Osteocyte (in vitro differentiated cells): ENCODE measurements around the gene TRERF1. TPM values are rescaled to one million over a fixed set of nuclear protein-coding genes. Genes with fewer than 3 reads are reported as not detected.
A peak's percentile ranks its signal among the peaks of the same experiment; 100 is the strongest.
"Not testable (repeated sequence)": the region's sequence is repeated elsewhere in the genome, so short reads cannot be mapped to it uniquely, and the experiment has no call there.

Source experiments
- DNase-seq: peaks from one replicate; pipeline ENCODE4 v3.0.0; 2021; ENCODE audit warnings: mixed read lengths; ENCODE audit not compliant: unreplicated experiment; ENCODE audit errors: extremely low spot score
- H3K27ac Mint-ChIP-seq: one replicate; pipeline ENCODE4 v1.8.0; 2021; ENCODE audit warnings: mild to moderate bottlenecking, mixed read lengths; ENCODE audit not compliant: unreplicated experiment
- H3K27me3 Mint-ChIP-seq: one replicate; pipeline ENCODE4 v1.8.0; 2021; ENCODE audit warnings: mixed read lengths; ENCODE audit not compliant: unreplicated experiment
- H3K36me3 Mint-ChIP-seq: one replicate; pipeline ENCODE4 v1.8.0; 2021; ENCODE audit warnings: mixed read lengths; ENCODE audit not compliant: unreplicated experiment
- H3K4me1 Mint-ChIP-seq: one replicate; pipeline ENCODE4 v1.8.0; 2021; ENCODE audit warnings: mixed read lengths; ENCODE audit not compliant: unreplicated experiment
- H3K4me3 Mint-ChIP-seq: one replicate; pipeline ENCODE4 v1.8.0; 2021; ENCODE audit warnings: mild to moderate bottlenecking, moderate library complexity, mixed read lengths; ENCODE audit not compliant: unreplicated experiment
- H3K9me3 Mint-ChIP-seq: one replicate; pipeline ENCODE4 v1.8.0; 2021; ENCODE audit warnings: mixed read lengths; ENCODE audit not compliant: unreplicated experiment
- CTCF ChIP-seq: fragments of 200-600 bp; sonication (generic); IDR thresholded peaks from 2 replicates; pipeline ENCODE4 v1.5.0; 2021; ENCODE audit warnings: antibody characterized with exemption, mild to moderate bottlenecking, moderate library complexity
- total RNA-seq: library from RNA; stranded (reverse); gene quantifications from 2 replicates; pipeline ENCODE4 v1.2.1, GENCODE V29; 2021

TRERF1 gene
- total RNA-seq, 1 donor from 2014 or later = 6.4 TPM

GRCh38 chr6:42467651-42468050 lies 15.9 kb upstream of the TRERF1 start:
- no peak for TF ChIP-seq CTCF
- Mint-ChIP-seq H3K9me3 (peaks cover 13% of the 10 kb centered on the region), H3K4me1 (no peaks in the 10 kb centered on the region), H3K27ac (no peak overlapping the region), H3K4me3 (no peak overlapping the region), H3K27me3 (peaks cover 9% of the 10 kb centered on the region), H3K36me3 (no peaks in the 10 kb centered on the region)
- no peak for DNase-seq

- not testable (repeated sequence) for H3K27ac Mint-ChIP-seq, DNase-seq, H3K4me3 Mint-ChIP-seq, H3K36me3 Mint-ChIP-seq, H3K4me1 Mint-ChIP-seq, H3K27me3 Mint-ChIP-seq
- peaks cover 13% of the 10 kb centered on the region for H3K9me3 Mint-ChIP-seq
Observed at GRCh38 chr6:42466470-42466869, 14.7 kb upstream of the TRERF1 start.

- Mint-ChIP-seq H3K4me1 (no peaks in the 10 kb centered on the region), H3K27me3 (peaks cover 5% of the 10 kb centered on the region), H3K9me3 (no peaks in the 10 kb centered on the region), H3K4me3 (no peak overlapping the region), H3K36me3 (no peaks in the 10 kb centered on the region), H3K27ac (no peak overlapping the region)
- DNase-seq = no peak
- TF ChIP-seq CTCF = no peak
Observed at GRCh38 chr6:42462474-42462972, 10.8 kb upstream of the TRERF1 start.

- Mint-ChIP-seq H3K27me3 (peaks cover 5% of the 10 kb centered on the region), H3K36me3 (no peaks in the 10 kb centered on the region), H3K4me1 (no peaks in the 10 kb centered on the region), H3K27ac (no peak overlapping the region), H3K9me3 (no peaks in the 10 kb centered on the region), H3K4me3 (no peak overlapping the region)
- no peak for DNase-seq
- TF ChIP-seq CTCF = no peak
Observed at GRCh38 chr6:42460883-42461282, 9.2 kb upstream of the TRERF1 start.

GRCh38 chr6:42459888-42460287 lies 8.2 kb upstream of the TRERF1 start:
- DNase-seq = peak; percentile 25
- no peak overlapping the region for H3K27ac Mint-ChIP-seq
- no peak overlapping the region for H3K4me3 Mint-ChIP-seq
- peaks cover under 1% of the 10 kb centered on the region for H3K27me3 Mint-ChIP-seq
- no peaks in the 10 kb centered on the region for H3K4me1 Mint-ChIP-seq
- no peak for TF ChIP-seq CTCF
- no peaks in the 10 kb centered on the region for H3K9me3 Mint-ChIP-seq
- H3K36me3 Mint-ChIP-seq = no peaks in the 10 kb centered on the region

- no peaks in the 10 kb centered on the region for H3K27me3 Mint-ChIP-seq
- DNase-seq = no peak
Observed at GRCh38 chr6:42454428-42454791, 2.7 kb upstream of the TRERF1 start.

More at GRCh38 chr6:42454428-42454791, 2.7 kb upstream of the TRERF1 start:
- H3K36me3 Mint-ChIP-seq = no peaks in the 10 kb centered on the region
- peaks cover 21% of the 10 kb centered on the region for H3K4me1 Mint-ChIP-seq
- no peak overlapping the region for H3K27ac Mint-ChIP-seq
- TF ChIP-seq CTCF = no peak
- no peaks in the 10 kb centered on the region for H3K9me3 Mint-ChIP-seq
- peak overlapping the region; percentile 99 for H3K4me3 Mint-ChIP-seq
